ENCODE data around the gene CDC20. TPM values are rescaled to one million over a fixed set of nuclear protein-coding genes. Genes with fewer than 3 reads are reported as not detected.

CDC20 gene
- total and polyA plus RNA-seq, 2 experiments from 2014 or later: 207 to 252 TPM

DNA sequence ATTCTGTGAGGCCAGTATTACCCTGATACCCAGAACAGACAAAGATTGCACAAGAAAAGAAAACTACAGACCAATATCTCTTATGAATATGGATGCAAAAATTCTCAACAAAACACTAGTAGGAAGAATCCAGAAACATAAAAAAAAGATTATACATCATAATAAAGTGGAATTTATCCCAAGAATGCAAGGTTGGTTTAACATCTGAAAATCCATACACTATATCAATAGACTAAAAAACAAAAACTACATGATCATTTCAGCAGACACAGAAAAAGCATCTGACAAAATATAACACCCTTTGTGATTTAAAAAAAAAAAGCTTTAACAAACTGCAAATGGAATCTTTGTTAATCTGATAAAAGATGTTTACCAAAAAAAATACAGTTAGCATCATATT lies 33.4 kb upstream of the CDC20 start:
- peaks cover 7% of the 10 kb centered on the region; the same call in 2 of the 3 replicates for H3K4me1 Mint-ChIP-seq
- no peak overlapping the region for H3K27ac Mint-ChIP-seq
- Histone ChIP-seq H4K20me1 (replicated peaks; ENCODE audit: insufficient read depth) (no peaks in the 10 kb centered on the region), H3K4me2 (no peak overlapping the region), H3K27ac (ENCODE audit: low read depth) (no peak overlapping the region), H3K36me3 (ENCODE audit: insufficient read depth) (0 out of 2 replicates have a peak, but pooled peaks cover 3% of the 10 kb centered on the region), H3K4me1 (ENCODE audit: insufficient read depth) (no peaks in the 10 kb centered on the region; the same call in 1 of the 2 replicates), H3K27me3 (ENCODE audit: insufficient read depth) (no peaks in the 10 kb centered on the region), H3K9me2 (ENCODE audit: insufficient read depth) (peaks cover 5% of the 10 kb centered on the region; the same call in 1 of the 2 replicates), H3K4me3 (no peak overlapping the region), H3K79me2 (replicated peaks; ENCODE audit: insufficient read depth) (no peaks in the 10 kb centered on the region), H2AFZ (no peak overlapping the region), H3F3A (replicated peaks; ENCODE audit: low read depth) (no peaks in the 10 kb centered on the region)
- no peak for ATAC-seq
- H3K4me3 Mint-ChIP-seq: no peak overlapping the region
- TF ChIP-seq ZNF462 (CRISPR knock-in tag; IDR thresholded peaks at IDR 0.05) (no peak), EZH2phosphoT487 (IDR thresholded peaks at IDR 0.05; ENCODE audit: unreplicated experiment) (no peak), NANOG (IDR thresholded peaks at IDR 0.05; ENCODE audit: borderline replicate concordance) (no peak), EZH2 (IDR thresholded peaks at IDR 0.05; ENCODE audit: low read depth, unreplicated experiment) (no peak), ZNF331 (CRISPR knock-in tag; IDR thresholded peaks at IDR 0.05; ENCODE audit: low read depth) (no peak), ETS1 (IDR thresholded peaks at IDR 0.05) (no peak), CREB1 (CRISPR knock-in tag; IDR thresholded peaks at IDR 0.05; ENCODE audit: low read depth) (no peak), STAT1 (IDR thresholded peaks at IDR 0.05; ENCODE audit: unreplicated experiment) (no peak), ZNF114 (CRISPR knock-in tag; IDR thresholded peaks at IDR 0.05) (no peak), REST (IDR thresholded peaks at IDR 0.05; ENCODE audit: unreplicated experiment) (no peak), JUNB (IDR thresholded peaks at IDR 0.05; ENCODE audit: unreplicated experiment) (no peak), POLR2AphosphoS5 (IDR thresholded peaks at IDR 0.05; ENCODE audit: low read depth) (no peak)
- TF ChIP-seq, protein P1, sequence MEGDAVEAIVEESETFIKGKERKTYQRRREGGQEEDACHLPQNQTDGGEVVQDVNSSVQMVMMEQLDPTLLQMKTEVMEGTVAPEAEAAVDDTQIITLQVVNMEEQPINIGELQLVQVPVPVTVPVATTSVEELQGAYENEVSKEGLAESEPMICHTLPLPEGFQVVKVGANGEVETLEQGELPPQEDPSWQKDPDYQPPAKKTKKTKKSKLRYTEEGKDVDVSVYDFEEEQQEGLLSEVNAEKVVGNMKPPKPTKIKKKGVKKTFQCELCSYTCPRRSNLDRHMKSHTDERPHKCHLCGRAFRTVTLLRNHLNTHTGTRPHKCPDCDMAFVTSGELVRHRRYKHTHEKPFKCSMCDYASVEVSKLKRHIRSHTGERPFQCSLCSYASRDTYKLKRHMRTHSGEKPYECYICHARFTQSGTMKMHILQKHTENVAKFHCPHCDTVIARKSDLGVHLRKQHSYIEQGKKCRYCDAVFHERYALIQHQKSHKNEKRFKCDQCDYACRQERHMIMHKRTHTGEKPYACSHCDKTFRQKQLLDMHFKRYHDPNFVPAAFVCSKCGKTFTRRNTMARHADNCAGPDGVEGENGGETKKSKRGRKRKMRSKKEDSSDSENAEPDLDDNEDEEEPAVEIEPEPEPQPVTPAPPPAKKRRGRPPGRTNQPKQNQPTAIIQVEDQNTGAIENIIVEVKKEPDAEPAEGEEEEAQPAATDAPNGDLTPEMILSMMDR (conservative IDR thresholded peaks at IDR 0.05; ENCODE audit: low read depth in 2 of 2): no peak
- H3K27me3 Mint-ChIP-seq (ENCODE audit: insufficient read depth, low read depth, poor library complexity): peaks cover 10% of the 10 kb centered on the region
- peaks cover 26% of the 10 kb centered on the region for H3K9me3 Mint-ChIP-seq
- DNase-seq (ENCODE audit: low spot score): no peak
- no peaks in the 10 kb centered on the region; the same call in 2 of the 3 replicates for H3K36me3 Mint-ChIP-seq (ENCODE audit: low read depth)

Data from GM23338 (cell line).